Measurements from ENCODE around the gene TRDN.

TRDN gene

DNA sequence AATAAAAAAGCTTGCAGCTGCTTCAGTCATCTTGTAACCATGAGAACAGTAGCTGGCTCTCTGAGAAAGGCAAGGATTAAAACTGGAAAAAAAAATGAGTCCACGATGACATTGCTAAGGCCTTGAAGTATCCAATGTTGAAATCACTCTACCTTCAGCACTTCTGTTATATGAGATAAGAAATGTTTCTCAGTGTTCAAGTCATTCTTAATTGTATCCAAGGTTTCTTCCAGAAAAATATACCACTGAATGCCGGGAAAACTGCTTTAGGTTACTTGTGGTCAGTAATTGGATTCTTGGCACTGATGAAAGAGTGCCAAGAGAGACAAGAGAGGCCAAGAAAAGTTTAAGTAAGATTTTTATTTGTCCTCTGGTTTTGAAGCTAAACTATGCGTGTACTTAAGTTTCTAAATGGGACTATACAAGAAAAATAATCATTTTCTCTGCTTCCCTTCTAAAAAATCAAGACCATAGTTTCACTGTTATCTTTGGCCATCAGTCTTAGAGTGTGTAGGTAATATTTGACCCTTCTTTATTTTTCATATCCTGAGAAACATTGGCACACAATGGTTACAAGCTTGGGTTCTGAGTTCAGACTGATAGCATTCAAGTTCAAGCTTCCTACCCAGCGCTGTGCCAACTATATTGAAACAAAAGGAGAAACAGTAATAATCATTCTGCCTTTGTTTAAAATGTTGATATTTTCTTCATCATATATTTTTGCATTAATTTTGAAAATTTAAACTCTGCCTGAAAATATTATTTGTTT lies 84.6 kb downstream of the TRDN start:
- Histone ChIP-seq H3K4me2 (ENCODE audit: insufficient read depth, low read length) (no peak overlapping the region), H3K27ac (ENCODE audit: low read length) (no peak overlapping the region), H2AFZ (ENCODE audit: low read depth, low read length) (no peak overlapping the region), H4K20me1 (ENCODE audit: insufficient read depth, low read length) (no peaks in the 10 kb centered on the region), H3K27me3 (ENCODE audit: insufficient read depth, low read length, poor library complexity) (no peaks in the 10 kb centered on the region), H3K36me3 (ENCODE audit: insufficient read depth, low read length) (no peaks in the 10 kb centered on the region), H3K9me3 (ENCODE audit: insufficient read depth, low read length, severe bottlenecking) (no peaks in the 10 kb centered on the region), H3K79me2 (ENCODE audit: insufficient read depth, low read length) (no peaks in the 10 kb centered on the region), H3K9ac (ENCODE audit: low read depth, low read length) (no peak overlapping the region), H3K4me3 (ENCODE audit: low read depth in 1 of 2, low read length in 2 of 2) (no peak overlapping the region), H3K4me1 (ENCODE audit: insufficient read depth, low read length) (no peaks in the 10 kb centered on the region)
- no peak for TF ChIP-seq EZH2 (IDR thresholded peaks at IDR 0.05; ENCODE audit: borderline replicate concordance, low read depth, low read length, severe bottlenecking)
- TF ChIP-seq, protein P1, sequence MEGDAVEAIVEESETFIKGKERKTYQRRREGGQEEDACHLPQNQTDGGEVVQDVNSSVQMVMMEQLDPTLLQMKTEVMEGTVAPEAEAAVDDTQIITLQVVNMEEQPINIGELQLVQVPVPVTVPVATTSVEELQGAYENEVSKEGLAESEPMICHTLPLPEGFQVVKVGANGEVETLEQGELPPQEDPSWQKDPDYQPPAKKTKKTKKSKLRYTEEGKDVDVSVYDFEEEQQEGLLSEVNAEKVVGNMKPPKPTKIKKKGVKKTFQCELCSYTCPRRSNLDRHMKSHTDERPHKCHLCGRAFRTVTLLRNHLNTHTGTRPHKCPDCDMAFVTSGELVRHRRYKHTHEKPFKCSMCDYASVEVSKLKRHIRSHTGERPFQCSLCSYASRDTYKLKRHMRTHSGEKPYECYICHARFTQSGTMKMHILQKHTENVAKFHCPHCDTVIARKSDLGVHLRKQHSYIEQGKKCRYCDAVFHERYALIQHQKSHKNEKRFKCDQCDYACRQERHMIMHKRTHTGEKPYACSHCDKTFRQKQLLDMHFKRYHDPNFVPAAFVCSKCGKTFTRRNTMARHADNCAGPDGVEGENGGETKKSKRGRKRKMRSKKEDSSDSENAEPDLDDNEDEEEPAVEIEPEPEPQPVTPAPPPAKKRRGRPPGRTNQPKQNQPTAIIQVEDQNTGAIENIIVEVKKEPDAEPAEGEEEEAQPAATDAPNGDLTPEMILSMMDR (IDR thresholded peaks at IDR 0.05; ENCODE audit: borderline replicate concordance, extremely low read depth, low read length, poor library complexity, severe bottlenecking) = no peak
- ATAC-seq (ENCODE audit: insufficient read depth, low read depth) = no peak
- DNase-seq = no peak

DNA sequence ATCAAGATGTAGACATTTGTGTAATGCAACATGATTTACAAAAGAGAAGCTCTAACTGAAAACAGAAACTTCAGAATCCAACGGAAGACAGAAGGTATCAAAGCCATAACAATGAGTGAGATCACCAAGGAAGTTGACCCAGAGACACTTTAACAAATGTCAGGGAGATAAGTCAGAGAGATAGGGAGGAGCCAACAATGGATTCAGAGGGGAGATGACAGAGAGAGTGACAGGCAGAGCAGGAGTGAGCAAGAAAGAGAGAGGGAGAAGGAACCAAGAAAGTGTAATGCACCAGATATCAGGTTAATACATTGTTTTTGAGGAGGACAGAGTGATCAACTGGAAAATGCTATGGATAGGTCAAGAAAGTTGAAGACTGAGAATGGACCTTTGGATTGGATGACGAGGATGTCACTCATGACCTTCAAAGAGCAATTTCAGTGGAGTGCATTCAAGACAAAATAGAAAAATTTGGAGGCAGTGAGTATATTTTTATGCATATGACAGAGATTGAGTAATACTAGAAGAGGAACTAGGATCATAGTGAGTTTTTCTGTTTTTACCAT lies 86.6 kb downstream of the TRDN start:
- Histone ChIP-seq H3K4me2 (ENCODE audit: insufficient read depth, low read length) (no peak overlapping the region), H3K9ac (ENCODE audit: low read depth, low read length) (no peak overlapping the region), H3K36me3 (ENCODE audit: insufficient read depth, low read length) (no peaks in the 10 kb centered on the region), H3K4me1 (ENCODE audit: insufficient read depth, low read length) (no peaks in the 10 kb centered on the region), H2AFZ (ENCODE audit: low read depth, low read length) (no peak overlapping the region), H3K4me3 (ENCODE audit: low read depth in 1 of 2, low read length in 2 of 2) (no peak overlapping the region), H4K20me1 (ENCODE audit: insufficient read depth, low read length) (no peaks in the 10 kb centered on the region), H3K79me2 (ENCODE audit: insufficient read depth, low read length) (no peaks in the 10 kb centered on the region), H3K27me3 (ENCODE audit: insufficient read depth, low read length, poor library complexity) (no peaks in the 10 kb centered on the region), H3K27ac (ENCODE audit: low read length) (no peak overlapping the region), H3K9me3 (ENCODE audit: insufficient read depth, low read length, severe bottlenecking) (no peaks in the 10 kb centered on the region)
- DNase-seq (no peak), ATAC-seq (ENCODE audit: insufficient read depth, low read depth) (no peak)
- TF ChIP-seq EZH2 (IDR thresholded peaks at IDR 0.05; ENCODE audit: borderline replicate concordance, low read depth, low read length, severe bottlenecking) = no peak

DNA sequence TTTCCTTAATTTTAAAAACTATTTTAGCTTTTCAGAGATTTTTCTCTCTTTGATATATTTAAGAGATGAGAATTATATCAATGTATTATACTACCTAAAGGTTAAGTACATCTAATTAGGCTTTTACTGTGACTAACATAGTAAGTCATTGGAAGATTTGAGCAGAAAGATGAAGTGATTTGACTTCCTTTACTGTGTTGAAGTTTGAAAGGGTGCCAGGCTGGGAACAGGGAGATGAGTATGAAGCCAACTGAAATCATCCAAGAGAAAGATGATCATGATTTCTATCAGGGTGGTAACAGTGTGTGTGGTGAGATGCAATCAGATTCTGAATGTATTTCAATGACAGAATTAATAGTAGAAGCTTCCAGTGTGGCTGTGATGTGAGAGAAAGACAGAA lies 87.3 kb downstream of the TRDN start:
- Histone ChIP-seq H3K36me3 (ENCODE audit: insufficient read depth, low read length) (no peaks in the 10 kb centered on the region), H3K4me1 (ENCODE audit: insufficient read depth, low read length) (no peaks in the 10 kb centered on the region), H2AFZ (ENCODE audit: low read depth, low read length) (no peak overlapping the region), H3K27me3 (ENCODE audit: insufficient read depth, low read length, poor library complexity) (no peaks in the 10 kb centered on the region), H3K9ac (ENCODE audit: low read depth, low read length) (no peak overlapping the region), H4K20me1 (ENCODE audit: insufficient read depth, low read length) (no peaks in the 10 kb centered on the region), H3K27ac (ENCODE audit: low read length) (no peak overlapping the region), H3K4me2 (ENCODE audit: insufficient read depth, low read length) (no peak overlapping the region), H3K9me3 (ENCODE audit: insufficient read depth, low read length, severe bottlenecking) (no peaks in the 10 kb centered on the region), H3K79me2 (ENCODE audit: insufficient read depth, low read length) (no peaks in the 10 kb centered on the region), H3K4me3 (ENCODE audit: low read depth in 1 of 2, low read length in 2 of 2) (no peak overlapping the region)
- TF ChIP-seq, protein P1 (IDR thresholded peaks at IDR 0.05; ENCODE audit: borderline replicate concordance, extremely low read depth, low read length, poor library complexity, severe bottlenecking) = no peak
- TF ChIP-seq EZH2 (IDR thresholded peaks at IDR 0.05; ENCODE audit: borderline replicate concordance, low read depth, low read length, severe bottlenecking) = no peak
- DNase-seq (no peak), ATAC-seq (ENCODE audit: insufficient read depth, low read depth) (no peak)

DNA sequence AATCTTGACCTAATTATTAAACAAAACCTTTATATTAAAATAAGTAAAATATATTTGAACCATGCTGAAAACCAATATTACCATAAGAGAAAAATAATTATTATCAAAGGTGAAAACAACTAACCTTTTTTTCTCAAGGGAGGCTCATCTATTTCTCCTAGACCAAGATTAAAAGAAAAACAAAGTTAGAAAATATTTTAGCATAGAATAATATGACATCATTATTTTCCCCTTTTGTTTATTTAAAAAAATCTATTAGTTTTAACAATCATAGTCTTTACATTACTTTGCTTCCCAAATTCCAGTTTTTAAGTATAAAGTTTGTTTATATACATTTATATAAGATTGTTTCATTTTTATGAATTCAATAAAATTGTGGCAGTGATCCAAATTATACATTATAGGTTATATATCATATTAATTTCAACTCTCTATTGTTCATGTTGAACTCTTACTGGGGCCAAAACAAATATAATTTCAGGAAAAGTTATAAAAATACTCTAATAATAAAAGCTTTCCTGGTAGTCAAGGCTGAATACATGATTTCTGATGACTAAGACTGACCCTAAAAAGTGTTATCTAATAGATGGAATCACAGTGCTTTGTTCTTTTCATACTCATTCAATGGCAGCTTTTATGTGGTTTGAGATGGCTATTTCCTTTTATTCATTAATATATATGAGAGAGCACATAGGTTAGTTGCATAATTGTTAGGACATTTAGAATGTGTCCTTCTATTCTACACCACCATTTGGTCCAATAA lies 89.4 kb downstream of the TRDN start:
- Histone ChIP-seq H4K20me1 (ENCODE audit: insufficient read depth, low read length) (no peaks in the 10 kb centered on the region), H3K9ac (ENCODE audit: low read depth, low read length) (no peak overlapping the region), H3K4me3 (ENCODE audit: low read depth in 1 of 2, low read length in 2 of 2) (no peak overlapping the region), H3K9me3 (ENCODE audit: insufficient read depth, low read length, severe bottlenecking) (no peaks in the 10 kb centered on the region), H3K27ac (ENCODE audit: low read length) (no peak overlapping the region), H3K36me3 (ENCODE audit: insufficient read depth, low read length) (no peaks in the 10 kb centered on the region), H3K79me2 (ENCODE audit: insufficient read depth, low read length) (no peaks in the 10 kb centered on the region), H3K4me2 (ENCODE audit: insufficient read depth, low read length) (no peak overlapping the region), H3K27me3 (ENCODE audit: insufficient read depth, low read length, poor library complexity) (no peaks in the 10 kb centered on the region), H2AFZ (ENCODE audit: low read depth, low read length) (no peak overlapping the region), H3K4me1 (ENCODE audit: insufficient read depth, low read length) (no peaks in the 10 kb centered on the region)
- DNase-seq (no peak), ATAC-seq (ENCODE audit: insufficient read depth, low read depth) (no peak)
- no peak for TF ChIP-seq EZH2 (IDR thresholded peaks at IDR 0.05; ENCODE audit: borderline replicate concordance, low read depth, low read length, severe bottlenecking)
- TF ChIP-seq, protein P1 (IDR thresholded peaks at IDR 0.05; ENCODE audit: borderline replicate concordance, extremely low read depth, low read length, poor library complexity, severe bottlenecking) = no peak
